NB4 (cell line): ENCODE results near the gene LFNG.

ENCODE experiments used
- DNase-seq: peaks from one replicate; pipeline ENCODE4 v3.0.0; 2010; ENCODE audit warnings: low read depth
- H3K4me3 ChIP-seq: one replicate; pipeline ENCODE4 v1.5.1; 2011; ENCODE audit warnings: mild to moderate bottlenecking, low read depth, low read length, moderate library complexity
- MYC ChIP-seq: IDR thresholded peaks from 2 replicates; pipeline ENCODE4 v1.6.1; 2011; ENCODE audit warnings: low read depth, low read length
- POLR2A ChIP-seq: IDR thresholded peaks from 2 replicates; pipeline ENCODE4 v1.6.1; 2011; ENCODE audit warnings: mild to moderate bottlenecking; ENCODE audit not compliant: insufficient read length; ENCODE audit errors: extremely low read depth
- TF ChIP-seq, protein P1 (sequence below): IDR thresholded peaks from one replicate; pipeline ENCODE4 v1.5.1; 2012; ENCODE audit warnings: low read depth, low read length
- TF ChIP-seq, protein P2 (sequence below): IDR thresholded peaks from 2 replicates; pipeline ENCODE4 v1.6.1; 2011; ENCODE audit warnings: low read depth, low read length

LFNG gene, protein sequence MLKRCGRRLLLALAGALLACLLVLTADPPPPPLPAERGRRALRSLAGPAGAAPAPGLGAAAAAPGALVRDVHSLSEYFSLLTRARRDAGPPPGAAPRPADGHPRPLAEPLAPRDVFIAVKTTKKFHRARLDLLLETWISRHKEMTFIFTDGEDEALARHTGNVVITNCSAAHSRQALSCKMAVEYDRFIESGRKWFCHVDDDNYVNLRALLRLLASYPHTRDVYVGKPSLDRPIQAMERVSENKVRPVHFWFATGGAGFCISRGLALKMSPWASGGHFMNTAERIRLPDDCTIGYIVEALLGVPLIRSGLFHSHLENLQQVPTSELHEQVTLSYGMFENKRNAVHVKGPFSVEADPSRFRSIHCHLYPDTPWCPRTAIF

DNA sequence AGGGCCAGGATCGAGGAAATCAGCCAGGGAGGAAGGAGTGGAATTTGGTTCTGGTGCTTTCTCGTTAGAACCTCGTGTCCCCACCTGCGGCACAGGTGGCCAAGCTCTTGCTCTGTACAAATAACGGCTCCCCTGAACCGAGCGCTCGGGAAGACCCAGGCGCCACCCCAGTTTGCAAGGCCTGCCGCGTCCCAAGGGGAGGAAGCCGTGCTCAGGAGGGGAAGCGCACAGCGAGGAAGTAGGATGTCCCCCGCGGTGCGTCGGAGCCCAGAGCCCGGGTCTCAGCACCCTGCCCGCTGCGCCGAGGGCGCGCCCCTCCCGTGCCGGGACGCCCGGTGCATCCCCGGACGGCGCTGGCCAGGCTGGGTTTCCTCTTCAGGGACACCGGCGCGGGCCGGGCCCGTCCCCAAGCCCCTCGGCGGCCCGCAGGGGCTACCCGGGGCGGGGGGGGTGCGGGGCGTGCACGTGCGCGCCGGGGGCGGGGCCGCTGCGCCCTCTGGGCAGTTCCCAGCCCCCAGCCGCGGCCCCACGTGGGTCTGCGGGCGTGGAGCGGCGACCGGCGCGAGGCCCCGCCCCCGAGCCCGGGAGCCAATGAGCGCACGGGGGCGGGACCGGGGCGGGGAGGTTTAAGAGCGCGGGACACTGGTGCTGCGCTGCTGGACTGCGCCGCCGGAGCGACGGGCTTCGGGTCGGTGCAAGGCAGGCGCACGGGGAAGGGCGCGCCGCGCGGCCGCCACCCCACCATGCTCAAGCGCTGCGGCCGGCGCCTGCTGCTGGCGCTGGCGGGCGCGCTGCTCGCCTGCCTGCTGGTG is at the start of gene LFNG:
TSS of gene LFNG (plus strand) at position 656 of the 812 bp plus-strand sequence. CDS start at position 744, 88 bp downstream.
- peak within 1 kb of the TSS; percentile 38 for H3K4me3 ChIP-seq
- peak; percentile 97 for DNase-seq
- TF ChIP-seq POLR2A (peak; percentile 75), MYC (peak; percentile 41; the same call in 1 of the 2 replicates)
- TF ChIP-seq, protein P1, sequence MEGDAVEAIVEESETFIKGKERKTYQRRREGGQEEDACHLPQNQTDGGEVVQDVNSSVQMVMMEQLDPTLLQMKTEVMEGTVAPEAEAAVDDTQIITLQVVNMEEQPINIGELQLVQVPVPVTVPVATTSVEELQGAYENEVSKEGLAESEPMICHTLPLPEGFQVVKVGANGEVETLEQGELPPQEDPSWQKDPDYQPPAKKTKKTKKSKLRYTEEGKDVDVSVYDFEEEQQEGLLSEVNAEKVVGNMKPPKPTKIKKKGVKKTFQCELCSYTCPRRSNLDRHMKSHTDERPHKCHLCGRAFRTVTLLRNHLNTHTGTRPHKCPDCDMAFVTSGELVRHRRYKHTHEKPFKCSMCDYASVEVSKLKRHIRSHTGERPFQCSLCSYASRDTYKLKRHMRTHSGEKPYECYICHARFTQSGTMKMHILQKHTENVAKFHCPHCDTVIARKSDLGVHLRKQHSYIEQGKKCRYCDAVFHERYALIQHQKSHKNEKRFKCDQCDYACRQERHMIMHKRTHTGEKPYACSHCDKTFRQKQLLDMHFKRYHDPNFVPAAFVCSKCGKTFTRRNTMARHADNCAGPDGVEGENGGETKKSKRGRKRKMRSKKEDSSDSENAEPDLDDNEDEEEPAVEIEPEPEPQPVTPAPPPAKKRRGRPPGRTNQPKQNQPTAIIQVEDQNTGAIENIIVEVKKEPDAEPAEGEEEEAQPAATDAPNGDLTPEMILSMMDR, result no peak
- TF ChIP-seq, protein P2, sequence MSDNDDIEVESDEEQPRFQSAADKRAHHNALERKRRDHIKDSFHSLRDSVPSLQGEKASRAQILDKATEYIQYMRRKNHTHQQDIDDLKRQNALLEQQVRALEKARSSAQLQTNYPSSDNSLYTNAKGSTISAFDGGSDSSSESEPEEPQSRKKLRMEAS, result peak; percentile 78

DNA sequence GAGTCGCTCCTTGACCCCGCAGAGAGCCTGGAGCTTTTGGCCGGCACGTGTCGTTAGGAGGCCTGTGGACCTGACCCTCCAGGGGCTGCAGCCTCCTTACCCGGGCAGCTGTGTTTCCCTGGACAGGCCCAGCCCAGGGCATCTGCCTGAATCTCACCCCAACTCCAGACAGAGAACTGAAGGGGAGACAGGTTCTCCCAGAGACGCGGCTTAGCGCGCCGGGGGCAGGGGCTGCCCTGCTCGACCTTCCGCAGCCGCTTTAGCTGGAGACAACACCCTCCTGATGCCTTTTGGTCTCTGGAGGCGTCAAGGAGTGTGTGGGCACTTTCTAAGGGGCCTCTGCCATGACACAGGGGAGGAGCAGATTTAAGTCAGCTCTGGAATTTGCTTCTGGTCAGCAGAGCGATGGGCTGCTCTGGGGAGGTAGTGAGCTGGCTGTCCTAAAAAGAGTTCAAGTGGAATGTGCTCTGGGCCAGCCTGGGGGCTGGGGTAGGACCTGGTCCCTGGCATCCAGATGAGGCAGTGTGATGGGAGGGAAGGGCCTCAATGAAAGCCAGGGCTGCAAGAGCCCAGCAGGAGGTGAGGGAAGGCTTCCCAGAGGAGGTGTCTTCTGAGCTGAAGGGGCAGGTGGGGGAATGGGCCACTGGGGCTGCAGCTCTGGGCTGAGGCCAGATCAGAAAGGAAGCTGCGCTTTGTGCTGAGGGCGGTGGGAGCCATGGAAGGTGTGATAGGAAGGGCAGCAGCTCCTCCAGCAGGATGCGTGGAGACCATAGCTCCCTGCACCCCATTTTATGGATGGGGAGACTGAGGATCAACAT is 49.2 kb upstream of the LFNG start:
- no peak overlapping the region for H3K4me3 ChIP-seq
- TF ChIP-seq, protein P1, result no peak
- TF ChIP-seq POLR2A, result no peak
- DNase-seq, result no peak

DNA sequence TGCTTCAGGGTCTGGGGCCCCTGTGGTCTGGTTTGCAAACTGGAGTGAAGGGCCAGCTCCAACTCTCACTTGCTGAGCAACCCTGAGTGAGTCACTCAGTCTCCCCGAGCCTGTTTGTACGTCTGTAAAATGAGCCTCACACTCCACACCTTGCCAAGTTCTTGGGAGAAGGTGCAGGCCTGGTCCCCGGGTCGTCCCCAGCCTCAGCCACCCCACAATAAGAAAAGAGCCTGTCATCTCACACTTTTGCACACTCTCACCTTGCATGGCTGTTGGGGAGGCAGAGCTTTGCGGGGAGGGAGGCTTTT is 48.6 kb upstream of the LFNG start:
- TF ChIP-seq, protein P2, result no peak
- no peak for TF ChIP-seq MYC
- TF ChIP-seq, protein P1, result no peak
- TF ChIP-seq POLR2A, result no peak
- DNase-seq, result peak; percentile 54
- no peak overlapping the region for H3K4me3 ChIP-seq

DNA sequence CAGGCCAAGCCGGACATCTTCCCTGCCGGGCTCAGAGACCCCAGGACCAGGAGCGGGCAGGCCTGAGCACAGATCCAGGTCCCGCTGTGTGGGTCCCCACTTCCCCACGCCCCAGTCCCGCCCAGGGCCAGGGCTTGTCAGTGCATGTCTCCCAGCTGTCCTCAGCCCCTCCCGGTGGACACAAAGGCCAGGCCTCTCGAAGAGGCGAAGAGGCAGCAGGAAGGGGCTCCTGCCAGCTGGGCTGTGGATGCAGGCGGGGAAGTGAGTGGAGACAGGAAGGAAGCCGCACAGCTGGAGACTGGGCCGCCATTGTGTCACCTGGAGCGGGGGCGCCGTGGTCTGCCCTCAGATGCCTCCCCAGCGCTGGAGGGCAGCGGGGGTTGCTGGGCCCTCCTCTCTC is 48.2 kb upstream of the LFNG start:
- no peak for TF ChIP-seq POLR2A
- TF ChIP-seq, protein P2, result 0 out of 2 replicates have a peak, but pooled peaks have one; percentile 3
- peak; percentile 71 for DNase-seq
- no peak overlapping the region for H3K4me3 ChIP-seq

DNA sequence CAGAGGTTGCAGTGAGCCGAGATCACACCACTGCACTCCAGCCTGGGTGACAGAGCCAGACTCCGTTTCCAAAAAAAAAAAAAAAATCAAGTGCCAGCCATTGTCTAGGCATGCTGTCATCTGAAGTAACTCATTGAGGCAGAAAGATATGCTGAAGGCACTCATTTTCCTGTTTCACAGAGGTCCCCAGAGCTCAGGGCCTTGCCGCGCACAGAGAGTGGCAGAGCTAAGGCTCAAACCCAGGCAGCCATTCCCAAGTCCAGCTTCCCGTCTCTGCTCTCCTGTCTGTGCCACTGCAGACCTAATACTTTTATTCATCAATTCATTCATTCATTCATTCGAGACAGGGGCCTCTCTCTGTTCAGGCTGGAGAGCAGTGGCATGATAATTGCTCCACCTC is 46.8 kb upstream of the LFNG start:
- no peak overlapping the region for H3K4me3 ChIP-seq
- TF ChIP-seq, protein P1, result no peak

DNA sequence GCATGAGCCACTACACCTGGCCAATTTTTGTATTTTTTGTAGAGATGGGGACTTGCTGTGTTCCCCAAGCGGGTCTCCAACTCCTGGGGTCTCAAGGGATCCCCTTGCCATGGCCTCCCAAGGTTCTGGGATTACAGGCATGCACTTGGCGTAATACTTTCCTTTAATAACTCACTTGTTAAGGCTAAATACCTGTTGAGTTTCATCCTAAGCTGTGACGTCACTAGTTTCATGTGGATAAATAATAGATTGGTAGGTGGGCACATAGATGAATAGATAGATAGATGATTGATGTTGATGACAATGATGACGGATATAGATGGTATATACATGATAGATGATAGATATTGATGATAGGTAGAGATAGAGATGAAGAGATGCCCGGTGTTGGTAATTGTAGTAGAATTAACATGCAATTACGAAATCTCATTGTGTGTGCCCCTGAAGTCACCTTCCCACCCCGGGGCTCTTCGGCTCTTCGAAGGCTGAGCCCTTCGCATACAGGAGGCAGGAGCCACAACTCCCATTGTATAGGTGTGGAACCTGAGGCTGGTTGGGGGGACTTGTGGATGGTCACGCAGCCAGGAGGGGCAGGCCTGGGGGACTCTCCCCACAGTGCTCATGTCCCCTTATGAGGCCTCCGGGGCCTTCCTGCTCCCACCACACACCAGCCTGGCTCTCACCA is 45.9 kb upstream of the LFNG start:
- TF ChIP-seq POLR2A (no peak), MYC (no peak)
- TF ChIP-seq, protein P2, result no peak
- TF ChIP-seq, protein P1, result no peak
- peak; percentile 9 for DNase-seq
- H3K4me3 ChIP-seq, result no peak overlapping the region

More for the DNA sequence above, 46.8 kb upstream of the LFNG start:
- no peak for DNase-seq
